HL-60/S4 treated with phorbol 12-myristate 13-acetate at 8.2 ng/mL for 4 days and 3 days (cell line): ENCODE results near the gene PXDN.

Source experiments
- in situ Hi-C: fragments of 300-500 bp; cut with MboI; formaldehyde crosslinking; loops from 2 replicates; pipeline ENCODE4 v1.15.0; 2022; ENCODE audit warnings: low sequenced_read_pairs

Gene PXDN

GRCh38 chr2:1601067-1601412 lies 143.3 kb downstream of the PXDN start:
- in situ Hi-C loops, result no loop called here

- in situ Hi-C loops, result no loop called here
These were observed 143.9 kb downstream of the PXDN start for GRCh38 chr2:1600191-1601066.

- in situ Hi-C loops, result no loop called here
These were observed 144.8 kb downstream of the PXDN start for GRCh38 chr2:1599301-1600085.

GRCh38 chr2:1598800-1599199 lies 145.5 kb downstream of the PXDN start:
- in situ Hi-C loops, result no loop called here

- in situ Hi-C loops, result no loop called here
These were observed 146.1 kb downstream of the PXDN start for GRCh38 chr2:1598041-1598710.

- in situ Hi-C loops, result no loop called here
These were observed 149.0 kb downstream of the PXDN start for GRCh38 chr2:1595274-1595673.

GRCh38 chr2:1594373-1595171 lies 149.7 kb downstream of the PXDN start:
- in situ Hi-C loops, result no loop called here

GRCh38 chr2:1594123-1594372 lies 150.3 kb downstream of the PXDN start:
- in situ Hi-C loops, result no loop called here

- in situ Hi-C loops, result no loop called here
These were observed 150.8 kb downstream of the PXDN start for GRCh38 chr2:1593371-1594122.

- in situ Hi-C loops, result no loop called here
These were observed 152.1 kb downstream of the PXDN start for GRCh38 chr2:1591978-1592907.

GRCh38 chr2:1591461-1591770 lies 152.9 kb downstream of the PXDN start:
- in situ Hi-C loops, result no loop called here

GRCh38 chr2:1590596-1591460 lies 153.5 kb downstream of the PXDN start:
- in situ Hi-C loops, result no loop called here

- in situ Hi-C loops, result no loop called here
These were observed 155.2 kb downstream of the PXDN start for GRCh38 chr2:1588978-1589621.

GRCh38 chr2:1588051-1588977 lies 156.0 kb downstream of the PXDN start:
- in situ Hi-C loops, result no loop called here

- in situ Hi-C loops, result no loop called here
These were observed 157.1 kb downstream of the PXDN start for GRCh38 chr2:1586923-1587840.
